ENCODE results near the gene ETV7. TPM values are rescaled to one million over a fixed set of nuclear protein-coding genes. Genes with fewer than 3 reads are reported as not detected.

The ETV7 gene
- polyA plus RNA-seq, 3 donors: 0.10 to 2.2 (median 1.5) TPM

- Histone ChIP-seq H3K9me3 (replicated peaks in 1 of 2; ENCODE audit: control insufficient read depth in 1 of 2, insufficient read depth in 1 of 2, low read length in 2 of 2) (no peaks in the 10 kb centered on the region), H3K36me3 (replicated peaks in 1 of 2; ENCODE audit: control insufficient read depth in 1 of 2, insufficient read depth in 2 of 2, low read length in 2 of 2) (no peaks in the 10 kb centered on the region), H4K20me1 (ENCODE audit: insufficient read depth, low read length) (no peaks in the 10 kb centered on the region), H3K9ac (ENCODE audit: insufficient read depth, low read length, poor library complexity, severe bottlenecking) (no peak overlapping the region), H3K4me3 (replicated peaks in 1 of 3; ENCODE audit: low read depth in 2 of 3, low read length in 3 of 3) (no peak overlapping the region), H3K27ac (ENCODE audit: low read depth in 1 of 2, low read length in 2 of 2) (no peak overlapping the region), H3K4me1 (ENCODE audit: control insufficient read depth in 1 of 2, insufficient read depth in 2 of 2, low read length in 2 of 2) (peaks cover 0 to 5% of the 10 kb centered on the region in 2 donors), H3K4me2 (replicated peaks; ENCODE audit: extremely low read depth, low read length, poor library complexity, severe bottlenecking) (no peak overlapping the region), H3K79me2 (ENCODE audit: insufficient read depth, low read length) (no peaks in the 10 kb centered on the region), H3K27me3 (ENCODE audit: control insufficient read depth in 2 of 2, insufficient read depth in 2 of 2, low read length in 2 of 2) (peaks cover 10 to 25% of the 10 kb centered on the region in 2 donors), H2AFZ (ENCODE audit: insufficient read depth, low read depth, low read length, poor library complexity, severe bottlenecking) (no peak overlapping the region)
- Mint-ChIP-seq H3K4me1 (peaks cover 15% of the 10 kb centered on the region), H3K9me3 (no peaks in the 10 kb centered on the region), H3K27ac (no peak overlapping the region), H3K36me3 (no peaks in the 10 kb centered on the region), H3K27me3 (ENCODE audit: low read depth in 3 of 3) (peaks cover 24 to 31% (median 28%) of the 10 kb centered on the region in 3 donors), H3K4me3 (peak overlapping the region in 1 of 2 donors; percentile 68)
- no peak for DNase-seq
- no peak for TF ChIP-seq CTCF (IDR thresholded peaks at IDR 0.05)
- intact Hi-C loops (cut with micrococcal nuclease): no loop called here
- 91% methylated on average over 14 of the region's 14 CpGs for WGBS (ENCODE audit: insufficient coverage)
These were observed 52.5 kb downstream of the ETV7 start for GRCh38 chr6:36334832-36335459.

GRCh38 chr6:36333931-36334725 is 53.3 kb downstream of the ETV7 start:
- H3K27ac Mint-ChIP-seq: peak overlapping the region in 1 of 7 donors; percentile 51
- H3K27me3 Mint-ChIP-seq (ENCODE audit: low read depth in 3 of 3): peaks cover 18 to 28% (median 23%) of the 10 kb centered on the region in 3 donors
- H3K4me1 Mint-ChIP-seq: peaks cover 17% of the 10 kb centered on the region
- Histone ChIP-seq H3K79me2 (ENCODE audit: insufficient read depth, low read length) (no peaks in the 10 kb centered on the region), H2AFZ (ENCODE audit: insufficient read depth, low read depth, low read length, poor library complexity, severe bottlenecking) (peak overlapping the region; percentile 41), H3K4me1 (ENCODE audit: control insufficient read depth in 1 of 2, insufficient read depth in 2 of 2, low read length in 2 of 2) (peaks cover 0 to 5% of the 10 kb centered on the region in 2 donors), H3K4me3 (replicated peaks in 1 of 3; ENCODE audit: low read depth in 2 of 3, low read length in 3 of 3) (no peak overlapping the region), H3K27ac (ENCODE audit: low read depth in 1 of 2, low read length in 2 of 2) (no peak overlapping the region), H3K9me3 (replicated peaks in 1 of 2; ENCODE audit: control insufficient read depth in 1 of 2, insufficient read depth in 1 of 2, low read length in 2 of 2) (no peaks in the 10 kb centered on the region), H3K4me2 (replicated peaks; ENCODE audit: extremely low read depth, low read length, poor library complexity, severe bottlenecking) (no peak overlapping the region), H3K9ac (ENCODE audit: insufficient read depth, low read length, poor library complexity, severe bottlenecking) (no peak overlapping the region), H4K20me1 (ENCODE audit: insufficient read depth, low read length) (no peaks in the 10 kb centered on the region), H3K36me3 (replicated peaks in 1 of 2; ENCODE audit: control insufficient read depth in 1 of 2, insufficient read depth in 2 of 2, low read length in 2 of 2) (no peaks in the 10 kb centered on the region), H3K27me3 (ENCODE audit: control insufficient read depth in 2 of 2, insufficient read depth in 2 of 2, low read length in 2 of 2) (peaks cover 7 to 18% of the 10 kb centered on the region in 2 donors)
- H3K36me3 Mint-ChIP-seq: no peaks in the 10 kb centered on the region
- H3K9me3 Mint-ChIP-seq: no peaks in the 10 kb centered on the region
- DNase-seq: no peak
- peak overlapping the region in 1 of 2 donors; percentile 68 for H3K4me3 Mint-ChIP-seq
- no peak for TF ChIP-seq CTCF (IDR thresholded peaks at IDR 0.05)
- intact Hi-C loops (cut with micrococcal nuclease): no loop called here
- 65% methylated on average over 12 of the region's 20 CpGs for WGBS (ENCODE audit: insufficient coverage)

Measured in CD14-positive monocyte (primary cell).